GM12891 (cell line): ENCODE data around the gene SLC29A1.

Experiments
- POLR2A ChIP-seq: IDR thresholded peaks from 2 replicates; pipeline ENCODE4 v1.6.1; 2011; ENCODE audit warnings: low read depth, low read length, control low read depth
- POLR2AphosphoS5 ChIP-seq: IDR thresholded peaks from 2 replicates; pipeline ENCODE4 v1.6.1; 2011; ENCODE audit warnings: low read depth, low read length, control low read depth
- TAF1 ChIP-seq: IDR thresholded peaks from 2 replicates; pipeline ENCODE4 v1.6.1; 2011; ENCODE audit warnings: low read depth, low read length, control low read depth

- TF ChIP-seq POLR2A (no peak), POLR2AphosphoS5 (no peak), TAF1 (no peak)
These were observed 38.2 kb downstream of the SLC29A1 start for GRCh38 chr6:44261581-44261980.
